HG03521 (cell line): ENCODE data around the gene CFAP99.

ENCODE experiments used
- ATAC-seq: cut with Tn5 transposase; IDR thresholded peaks from one replicate; pipeline ENCODE4 v1.9.1; 2021; ENCODE audit warnings: mild to moderate bottlenecking, moderate library complexity; ENCODE audit not compliant: unreplicated experiment

Gene CFAP99

DNA sequence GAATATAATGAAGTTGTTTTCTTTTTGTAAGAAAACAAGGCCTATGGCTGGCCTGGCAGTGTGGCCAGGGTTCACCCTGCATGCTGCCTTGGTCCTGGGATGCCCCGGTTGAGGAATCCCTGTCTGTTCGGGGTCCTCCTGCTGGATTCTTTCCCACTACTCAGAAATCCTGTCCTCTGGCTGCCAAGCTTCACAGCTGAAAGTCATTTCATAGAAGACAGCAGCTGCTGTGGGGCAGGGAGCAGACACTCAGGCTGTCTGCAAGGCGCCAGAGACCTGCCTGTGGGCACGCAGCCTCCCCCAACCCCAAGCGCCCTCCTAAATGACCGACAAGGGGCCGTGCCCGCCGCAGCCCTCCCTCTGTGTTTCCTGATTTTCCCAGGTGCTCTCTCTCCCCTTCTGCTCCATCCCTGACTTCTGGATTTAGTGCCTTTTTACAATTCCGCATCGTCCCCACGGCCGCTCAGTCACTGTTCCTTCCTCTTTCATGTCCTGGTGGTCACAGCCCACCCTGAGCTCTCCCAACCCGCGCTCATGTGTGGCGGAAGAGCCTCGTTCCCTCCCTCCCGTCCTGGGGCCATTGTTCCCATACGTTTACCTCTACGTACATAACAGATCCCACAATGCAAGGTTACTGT lies 27.9 kb upstream of the CFAP99 start:
- ATAC-seq = no peak

DNA sequence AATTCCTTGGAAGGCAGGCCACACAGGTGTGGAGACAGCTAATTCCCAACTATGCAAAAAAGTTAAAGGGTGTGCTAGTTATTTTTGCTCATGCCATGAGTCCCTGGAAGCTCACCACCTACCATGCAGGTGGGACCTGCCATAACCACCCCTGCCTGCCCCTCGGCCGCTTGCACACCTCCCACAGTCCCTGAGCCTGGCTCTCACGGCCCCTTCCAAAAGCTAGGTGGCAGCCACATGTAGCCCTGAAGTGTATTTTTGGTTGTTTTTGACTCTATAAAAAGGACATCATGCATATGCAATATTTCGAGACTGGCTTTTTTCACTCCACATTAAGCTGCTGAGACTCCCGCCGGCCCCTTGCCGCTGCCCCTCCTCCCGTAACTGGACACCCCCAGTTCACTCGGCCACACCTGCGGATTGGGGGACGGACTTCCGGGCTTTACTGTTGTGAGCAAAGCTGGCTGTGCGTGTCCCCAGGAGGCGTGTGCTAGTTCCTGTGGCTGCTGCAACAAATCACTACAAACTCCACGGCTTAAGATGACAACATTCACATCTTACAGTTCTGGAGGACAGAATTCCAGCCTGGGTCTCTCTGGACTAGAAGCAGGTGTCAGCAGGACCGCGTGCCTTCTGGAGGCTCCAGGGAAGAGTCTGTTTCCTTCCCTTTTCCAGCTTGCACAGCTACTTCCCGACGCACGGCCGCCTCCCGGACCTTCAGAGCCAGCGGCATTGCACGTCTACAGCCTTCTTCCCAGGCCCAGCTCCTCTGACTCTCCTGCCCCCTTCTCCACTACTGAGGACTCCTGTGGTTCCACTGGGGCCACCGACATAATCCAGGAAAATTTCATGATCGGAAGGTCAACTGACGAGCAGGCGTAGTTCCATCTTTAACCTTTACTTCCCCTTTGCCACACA lies 25.1 kb upstream of the CFAP99 start:
- ATAC-seq = no peak

DNA sequence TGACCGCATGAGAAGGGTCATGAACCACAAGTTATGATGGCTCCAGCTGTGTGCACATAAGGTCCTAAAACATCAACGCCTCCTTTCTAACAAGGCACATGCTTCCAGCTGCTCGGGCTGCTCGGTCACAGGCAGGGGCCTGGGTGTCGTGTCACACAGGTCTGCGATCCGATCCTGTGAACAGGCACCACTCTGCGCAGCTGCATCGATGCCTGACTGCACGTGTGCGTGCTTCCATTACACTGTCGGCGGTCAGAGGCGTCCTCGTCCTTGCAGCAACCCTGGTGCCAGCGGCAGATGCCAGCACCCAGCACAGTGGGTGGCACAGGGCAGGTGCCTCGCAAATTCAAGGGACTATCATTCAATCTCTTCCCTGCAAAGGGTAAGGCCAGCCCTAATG lies 24.2 kb upstream of the CFAP99 start:
- no peak for ATAC-seq

DNA sequence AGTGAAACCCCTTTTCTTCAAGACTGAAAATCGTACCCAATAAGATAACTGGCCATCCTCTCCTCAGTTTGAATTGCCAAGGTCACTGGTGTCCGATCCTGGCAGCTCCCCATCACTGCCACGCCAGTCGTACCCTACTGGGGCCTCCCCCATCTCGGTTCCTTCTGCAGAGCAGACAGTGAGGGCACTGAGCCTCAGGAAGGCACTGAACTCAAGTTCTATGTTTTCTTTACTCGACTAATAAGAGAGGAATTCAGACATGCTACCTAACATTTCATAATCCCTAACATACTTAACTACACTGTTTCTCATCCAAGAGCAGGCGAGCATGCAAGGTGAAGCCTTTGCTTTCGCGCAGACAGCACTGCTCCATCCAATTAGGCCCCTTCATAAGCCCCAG lies 23.7 kb upstream of the CFAP99 start:
- no peak for ATAC-seq

DNA sequence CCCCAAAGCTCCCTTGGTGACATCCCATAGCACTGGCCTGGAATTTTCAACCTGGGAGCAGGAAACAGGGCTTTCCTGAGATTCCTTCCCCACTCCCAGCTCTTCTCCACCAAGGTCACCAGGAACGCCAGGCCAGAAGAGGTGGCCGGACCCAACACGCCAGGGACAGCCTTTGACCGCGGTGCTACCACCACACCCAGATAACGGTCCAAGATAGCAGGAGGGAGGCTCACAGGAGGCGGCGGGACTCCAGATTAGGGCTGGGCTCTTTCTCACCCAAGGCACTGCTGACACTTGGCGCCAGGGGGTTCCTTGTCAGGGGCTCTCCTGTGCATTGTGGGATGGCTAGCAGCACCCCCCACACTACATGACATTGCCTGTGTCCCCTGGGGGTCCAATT lies 23.2 kb upstream of the CFAP99 start:
- ATAC-seq = no peak

DNA sequence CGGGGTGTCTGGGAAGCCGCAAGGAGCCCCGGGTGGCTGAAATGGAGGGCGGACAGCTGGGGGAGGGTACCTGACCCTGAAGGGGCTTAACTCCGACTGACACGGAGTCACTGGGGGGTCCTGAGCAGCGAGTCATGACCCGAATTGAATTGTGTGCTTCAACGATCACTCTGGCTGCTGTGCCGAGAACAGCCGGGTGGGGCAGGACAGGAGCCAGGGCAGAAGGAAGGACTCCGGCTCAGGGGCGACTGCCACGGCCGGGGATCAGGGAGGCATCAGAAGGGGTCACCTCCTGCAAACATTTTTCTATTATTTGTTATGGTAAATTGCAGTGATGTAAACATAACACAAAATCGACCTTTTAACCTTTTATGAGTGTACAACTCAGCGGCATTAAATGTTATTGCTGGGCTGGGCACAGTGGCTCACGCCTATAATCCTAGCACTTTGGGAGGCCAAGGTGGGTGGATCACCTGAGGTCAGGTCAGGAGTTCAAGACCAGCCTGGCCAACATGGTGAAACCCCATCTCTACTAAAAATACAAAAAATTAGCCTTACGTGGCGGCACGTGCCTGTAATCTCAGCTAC lies 21.9 kb upstream of the CFAP99 start:
- no peak for ATAC-seq

DNA sequence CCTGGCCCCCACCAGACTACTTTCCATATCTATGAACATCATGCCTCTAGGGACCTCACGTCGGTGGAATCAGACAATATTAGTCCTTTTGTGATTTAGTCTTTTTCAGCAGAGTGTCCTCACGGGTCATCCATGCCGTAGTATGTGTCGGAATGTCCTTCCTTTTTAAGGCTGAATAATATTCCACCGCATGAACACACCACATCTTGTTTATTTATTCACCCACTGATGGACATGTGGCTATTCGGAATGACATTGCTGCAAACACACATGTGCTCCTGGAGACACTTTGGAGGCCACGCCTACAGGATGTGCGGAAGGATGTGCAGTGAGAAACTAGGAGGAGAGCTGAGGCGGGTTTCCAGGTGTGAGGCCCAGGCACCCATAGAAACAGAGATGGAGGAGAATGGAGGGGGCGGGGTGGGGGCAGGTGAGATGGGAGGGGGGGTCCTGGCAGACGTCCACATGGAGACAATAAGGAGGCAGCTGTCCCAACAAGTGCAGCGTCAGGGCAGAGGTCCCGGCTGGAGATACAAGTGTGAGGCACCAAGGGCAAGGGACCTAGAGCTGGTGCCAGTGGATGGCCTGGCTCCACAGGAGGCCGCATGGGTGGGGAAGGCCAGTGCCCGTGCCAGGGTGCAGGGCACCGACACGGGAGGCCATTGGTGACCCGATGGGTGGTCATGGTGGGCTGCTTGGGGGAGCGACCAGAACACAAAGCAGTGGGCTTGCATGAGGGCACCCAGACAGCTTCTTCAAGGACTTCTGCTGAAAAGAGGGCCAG lies 21.0 kb upstream of the CFAP99 start:
- no peak for ATAC-seq

DNA sequence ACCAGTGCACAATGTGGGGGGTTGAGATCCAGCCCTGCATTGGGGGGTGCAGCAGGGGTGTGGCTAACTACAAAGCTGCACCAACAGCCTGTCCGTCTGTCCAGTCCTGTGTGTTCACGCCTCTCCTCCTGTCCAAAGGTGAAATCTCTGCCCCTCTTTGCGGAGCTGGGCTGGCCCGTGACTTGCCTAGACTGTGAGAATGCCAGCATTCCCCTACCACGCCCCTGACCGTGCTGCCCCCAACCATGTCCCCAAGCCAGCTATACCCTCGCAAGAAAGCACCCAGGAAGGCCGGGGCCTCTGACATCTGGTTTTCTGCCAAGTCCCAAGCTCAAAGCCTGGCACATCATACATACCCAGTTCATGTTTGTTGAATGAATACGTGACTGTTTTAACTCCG lies 19.5 kb upstream of the CFAP99 start:
- no peak for ATAC-seq

DNA sequence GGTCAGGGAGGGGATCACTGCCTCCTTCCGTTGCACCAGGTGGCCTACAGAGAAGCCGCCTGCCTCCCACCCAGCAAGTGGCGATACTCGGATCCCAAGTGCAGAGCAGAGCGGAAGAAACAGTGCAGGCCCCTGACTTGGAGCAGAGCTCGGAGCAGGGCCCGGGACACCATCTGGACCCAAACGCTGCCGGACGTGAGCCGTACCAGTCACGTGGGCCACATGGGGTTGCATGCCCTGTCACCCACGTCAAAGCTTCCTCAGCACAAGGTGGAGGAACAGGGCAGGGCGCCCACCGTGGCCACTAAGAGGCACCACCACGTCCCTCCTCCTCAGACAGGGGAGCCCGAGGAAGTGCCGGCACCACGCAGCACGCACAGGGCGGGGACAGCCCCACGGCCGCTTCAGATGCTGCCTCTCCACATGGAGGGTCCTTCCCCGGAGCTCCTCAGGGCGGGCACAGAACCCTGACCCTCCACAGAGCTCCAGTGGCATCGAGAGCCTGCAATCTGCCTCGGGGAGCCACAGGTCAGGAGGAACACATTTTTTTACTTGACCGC lies 19.0 kb upstream of the CFAP99 start:
- ATAC-seq = no peak

DNA sequence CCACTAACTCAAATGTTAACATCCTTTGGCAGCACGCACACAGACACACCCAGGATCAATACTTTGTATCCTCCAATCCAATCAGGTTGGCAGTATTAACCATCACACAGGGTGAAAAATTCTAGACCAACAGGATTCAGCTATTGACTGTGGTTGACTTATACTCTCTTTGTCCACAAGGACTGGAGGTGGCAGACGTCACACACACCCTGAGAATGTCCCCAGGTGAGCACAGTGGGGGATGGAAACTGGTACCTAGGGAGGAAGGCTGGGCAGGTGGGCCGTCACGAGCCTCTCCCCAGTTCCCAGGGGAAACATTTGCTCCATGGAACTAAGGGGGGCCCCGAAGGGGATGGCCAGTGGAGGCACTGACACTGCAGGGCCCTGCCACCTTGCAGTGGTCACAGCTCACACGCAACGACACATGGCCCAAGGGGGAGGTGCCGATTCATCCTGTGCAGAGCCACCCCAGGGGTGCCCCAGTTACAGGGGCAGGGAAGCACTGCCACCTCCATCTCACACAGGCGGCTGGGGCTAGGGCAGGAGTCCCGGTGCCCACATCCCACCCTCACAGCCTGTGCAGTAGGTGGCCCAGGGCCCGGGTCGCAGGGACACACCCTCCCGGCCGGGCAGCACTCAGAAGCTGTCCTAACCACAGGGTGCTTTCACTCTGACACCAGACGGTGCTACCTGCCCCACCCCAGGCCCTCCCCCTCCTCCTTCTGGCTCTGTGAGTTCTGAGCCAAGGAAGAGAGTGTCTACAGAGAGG lies 17.7 kb upstream of the CFAP99 start:
- no peak for ATAC-seq

DNA sequence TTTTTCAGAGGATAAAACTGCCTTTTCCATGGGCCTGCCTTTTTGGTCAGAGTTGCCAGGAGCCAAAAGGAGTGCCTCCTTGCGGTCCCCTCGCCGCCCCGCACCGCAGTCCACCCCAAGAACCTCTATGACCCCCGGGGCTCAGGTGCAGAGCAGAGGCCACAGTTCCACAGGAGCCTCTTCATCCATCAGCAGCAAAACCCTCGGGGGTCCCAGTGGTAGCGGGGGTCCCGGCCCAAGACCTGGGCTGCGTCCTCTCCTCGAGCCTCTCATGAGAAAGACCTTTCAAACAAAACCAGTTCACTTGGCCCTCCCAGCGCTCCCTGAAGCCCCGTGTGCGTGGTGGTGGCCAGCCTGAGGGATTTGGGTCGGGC lies 17.2 kb upstream of the CFAP99 start:
- ATAC-seq = no peak

DNA sequence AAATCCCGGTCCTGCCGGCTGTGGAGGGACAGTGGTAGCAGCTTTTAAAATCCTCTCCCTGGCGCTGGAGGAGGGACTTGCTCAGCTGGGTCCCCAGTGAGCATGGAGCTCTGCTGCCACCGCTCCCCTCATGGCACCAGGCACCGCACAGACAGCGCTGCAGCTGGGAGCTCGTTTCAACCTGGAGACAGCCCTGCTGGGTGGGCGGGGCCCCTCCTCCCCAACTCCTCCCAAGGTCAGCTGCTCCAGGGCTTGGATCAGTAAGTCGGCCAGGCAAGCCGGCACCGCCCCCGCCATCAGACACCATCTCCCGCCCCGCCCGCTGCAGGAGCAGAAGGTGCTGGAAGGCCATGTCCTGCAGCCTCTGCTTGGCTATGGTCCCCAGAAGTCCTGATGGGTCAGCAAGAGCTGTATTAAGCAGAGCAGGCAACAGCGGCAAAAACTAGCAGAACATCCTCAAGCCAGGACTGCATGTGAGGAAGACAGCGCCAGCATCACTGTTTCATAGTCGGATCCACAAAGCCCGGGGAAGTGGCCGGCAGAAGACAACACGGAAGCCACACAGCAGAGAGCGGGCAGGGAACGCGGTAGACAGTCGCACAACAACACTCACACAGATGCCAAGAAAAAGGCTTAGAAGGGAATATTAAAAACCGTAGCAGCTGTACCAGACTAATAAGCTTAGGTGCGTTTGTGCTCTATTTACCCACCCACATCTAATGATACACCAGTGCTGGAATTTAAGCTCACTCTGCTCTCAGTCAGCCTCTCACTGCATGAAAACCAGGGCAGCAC lies 16.5 kb upstream of the CFAP99 start:
- ATAC-seq = no peak

DNA sequence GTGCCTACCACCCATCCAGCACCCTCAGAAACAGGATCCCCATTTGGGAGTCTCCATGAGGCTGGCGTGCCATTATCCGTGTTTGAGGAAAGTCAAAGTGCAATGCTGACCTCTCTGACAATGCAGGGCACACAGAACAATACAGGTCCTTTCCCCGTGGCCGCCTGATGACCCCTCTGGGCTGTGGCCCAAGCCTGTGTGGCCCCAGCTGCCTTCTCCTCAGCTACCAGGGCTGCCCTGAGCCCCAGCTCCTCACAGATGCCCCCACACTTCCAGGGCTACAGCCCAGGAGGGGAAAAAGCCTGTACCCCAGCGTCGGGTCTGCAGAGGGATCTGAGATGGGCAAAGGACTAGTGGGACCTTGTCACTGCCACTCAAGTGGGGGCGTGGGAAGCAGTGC lies 15.8 kb upstream of the CFAP99 start:
- ATAC-seq = no peak

DNA sequence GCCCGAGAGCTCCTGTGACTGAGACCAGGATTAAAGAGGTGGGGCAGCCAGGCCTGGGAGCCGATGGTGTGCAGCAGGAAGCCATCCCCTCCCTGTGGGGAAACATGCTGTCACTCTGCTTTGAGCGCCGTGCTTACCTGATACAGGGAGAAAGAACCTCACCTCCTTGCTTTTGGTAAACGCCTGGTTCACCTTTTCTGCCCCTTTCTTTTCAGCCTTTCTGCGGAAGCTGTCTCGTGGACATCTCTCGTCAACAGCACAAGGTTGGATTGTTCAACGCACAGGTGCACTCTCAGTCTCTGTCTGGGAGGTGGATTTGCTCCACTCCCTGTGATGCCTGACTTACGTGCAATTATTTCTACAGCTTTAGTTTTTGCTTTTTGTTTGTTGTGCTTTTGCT lies 12.3 kb upstream of the CFAP99 start:
- ATAC-seq = no peak

DNA sequence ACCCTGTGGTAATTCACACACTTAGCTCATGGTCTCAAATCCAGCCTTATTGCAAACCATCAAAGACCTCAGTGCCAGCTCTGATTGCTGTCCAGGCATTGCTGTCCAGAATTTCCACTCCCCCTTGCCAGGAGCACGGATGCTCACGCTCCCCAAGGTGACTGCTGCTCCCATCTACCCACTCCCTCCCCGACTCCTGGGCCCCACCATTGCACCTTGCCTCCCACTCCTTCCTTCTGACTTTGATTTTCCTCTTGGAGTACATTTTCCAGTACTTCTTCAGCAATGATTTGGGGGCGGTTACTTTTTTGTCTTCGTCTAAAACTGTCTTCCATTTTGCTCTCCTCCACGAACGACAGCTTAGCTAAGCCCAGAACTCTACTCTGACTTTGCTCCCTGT lies 11.8 kb upstream of the CFAP99 start:
- no peak for ATAC-seq

DNA sequence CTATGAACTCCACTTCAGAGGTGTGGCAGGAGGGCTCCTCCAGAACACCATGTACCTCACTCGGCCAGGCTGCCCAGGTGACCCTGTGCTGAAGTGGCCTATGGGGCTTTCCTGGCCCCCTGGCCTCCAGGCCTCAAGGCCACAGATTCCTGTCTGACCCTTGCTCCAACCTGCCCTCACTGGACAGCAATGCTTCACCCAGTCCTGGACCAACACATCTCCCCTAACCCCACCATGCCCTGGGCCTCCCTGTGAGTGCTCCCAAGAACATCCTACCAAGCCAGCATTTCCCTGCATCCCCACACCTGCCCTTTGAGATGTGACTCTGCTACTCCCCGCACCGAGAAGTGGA lies 10.8 kb upstream of the CFAP99 start:
- ATAC-seq = no peak

DNA sequence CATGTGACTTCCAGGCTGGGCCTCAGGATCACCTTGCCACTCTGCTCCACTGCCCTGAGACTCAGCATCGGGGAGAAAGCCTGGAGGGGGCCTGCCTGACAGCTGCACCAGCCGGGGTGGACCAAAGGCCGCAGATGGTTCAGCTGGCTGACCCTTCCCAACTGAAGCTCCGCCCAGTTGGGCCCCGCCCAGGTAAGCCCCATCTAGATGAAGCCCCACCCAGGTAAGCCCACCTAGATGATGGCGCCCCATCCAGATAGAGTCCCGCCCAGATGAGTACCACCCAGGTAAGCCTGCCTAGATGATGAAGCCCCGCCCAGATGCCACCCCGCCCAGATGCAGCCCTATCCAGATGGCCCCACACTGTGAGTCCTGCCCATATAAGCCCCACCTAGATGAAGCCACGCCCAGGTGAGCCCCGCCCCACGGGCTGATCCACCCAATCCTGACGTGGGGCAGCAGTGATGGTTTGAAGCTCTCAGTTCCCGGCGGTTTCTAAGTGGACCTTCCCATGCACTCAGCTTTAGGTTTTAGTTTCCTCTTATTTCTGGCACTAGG lies 10.3 kb upstream of the CFAP99 start:
- ATAC-seq = no peak

DNA sequence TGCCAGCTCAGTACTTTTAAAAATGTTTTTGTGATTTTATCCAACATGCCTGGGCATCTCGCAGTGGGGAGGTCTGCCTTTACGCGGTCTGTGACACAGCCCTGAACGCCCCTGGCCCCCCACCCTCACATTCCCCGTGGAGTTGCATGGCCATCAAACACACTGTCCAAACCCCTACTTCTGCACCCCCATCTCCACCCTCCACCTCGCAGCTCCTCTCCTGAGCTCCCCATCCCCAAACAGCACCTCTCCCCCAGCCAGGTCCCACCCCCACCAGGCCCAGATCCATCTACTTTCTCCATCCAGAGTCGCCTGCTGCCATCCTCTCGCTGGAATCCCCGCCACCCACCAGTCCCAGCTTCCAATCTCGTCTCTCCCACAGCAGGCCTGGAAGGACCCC lies 9.8 kb upstream of the CFAP99 start:
- ATAC-seq = no peak

DNA sequence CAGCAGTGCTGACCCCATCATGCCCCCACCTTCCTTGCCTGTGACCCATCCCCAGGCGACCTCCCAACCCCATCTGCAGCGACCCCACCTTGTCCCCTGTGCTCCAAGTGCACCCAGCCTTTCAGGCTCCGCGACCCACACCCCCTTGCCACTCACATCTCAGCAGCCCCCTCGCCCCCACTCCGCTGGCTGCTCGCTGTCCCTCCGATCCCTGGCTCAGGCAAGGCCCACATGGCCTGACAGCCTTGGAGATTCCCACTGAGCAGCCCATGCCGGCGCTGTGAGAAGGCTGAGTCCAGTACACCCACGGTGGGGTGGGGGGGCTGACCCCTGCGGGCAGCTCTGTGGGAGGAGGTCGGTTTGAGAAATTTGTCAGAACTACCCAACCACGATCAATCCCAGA lies 9.4 kb upstream of the CFAP99 start:
- no peak for ATAC-seq
